HG03460 (cell line): ENCODE results near the gene TSN.
"Not testable (repeated sequence)": the region's sequence is repeated elsewhere in the genome, so short reads cannot be mapped to it uniquely, and the experiment has no call there.

Experiments
- ATAC-seq: cut with Tn5 transposase; IDR thresholded peaks from one replicate; pipeline ENCODE4 v1.9.1; 2021; ENCODE audit not compliant: unreplicated experiment

Gene TSN

DNA sequence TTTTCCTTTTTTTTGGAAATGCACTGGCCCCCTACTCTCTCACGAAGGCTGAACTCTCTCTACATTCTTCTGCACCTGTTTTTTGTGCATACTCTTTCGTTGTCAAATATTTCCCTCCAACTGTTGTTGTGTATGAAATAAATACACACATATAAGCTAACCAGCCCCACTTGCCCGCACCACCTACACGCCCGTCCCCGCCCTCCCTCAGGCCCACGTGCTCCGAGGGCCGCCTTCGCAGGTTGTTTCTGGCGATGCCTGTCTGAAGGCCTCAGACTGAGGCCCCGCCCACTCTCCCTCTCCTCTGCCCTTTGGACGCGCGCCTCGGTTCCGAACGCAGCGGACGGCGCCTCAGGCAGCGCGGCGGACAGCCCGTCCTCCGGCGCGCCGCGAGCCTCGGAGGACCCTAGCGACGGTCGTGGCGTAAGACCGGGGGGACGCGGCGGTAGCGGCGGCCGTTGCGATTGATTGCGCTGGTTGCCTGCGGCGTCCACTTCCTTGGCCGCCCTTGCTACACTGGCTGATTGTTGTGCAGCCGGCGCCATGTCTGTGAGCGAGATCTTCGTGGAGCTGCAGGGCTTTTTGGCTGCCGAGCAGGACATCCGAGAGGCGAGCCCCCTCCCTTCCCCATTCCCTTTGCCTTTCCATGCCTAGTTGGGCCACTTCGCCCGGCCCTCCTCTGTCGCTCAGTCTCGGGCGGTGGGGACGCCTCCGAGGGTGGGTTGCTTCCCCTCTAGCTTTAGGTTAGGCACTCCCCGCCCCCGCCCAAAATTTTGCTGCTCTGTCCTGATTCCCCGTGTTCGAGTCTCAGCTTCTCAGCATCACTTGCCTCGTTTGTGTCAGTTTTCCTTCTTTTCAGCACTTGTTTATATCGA lies at the start of gene TSN:
Gene TSN (plus strand): TSS at position 415 of the 875 bp plus-strand sequence. CDS start 129 bp downstream, at position 544.
- peak; percentile 100 for ATAC-seq

DNA sequence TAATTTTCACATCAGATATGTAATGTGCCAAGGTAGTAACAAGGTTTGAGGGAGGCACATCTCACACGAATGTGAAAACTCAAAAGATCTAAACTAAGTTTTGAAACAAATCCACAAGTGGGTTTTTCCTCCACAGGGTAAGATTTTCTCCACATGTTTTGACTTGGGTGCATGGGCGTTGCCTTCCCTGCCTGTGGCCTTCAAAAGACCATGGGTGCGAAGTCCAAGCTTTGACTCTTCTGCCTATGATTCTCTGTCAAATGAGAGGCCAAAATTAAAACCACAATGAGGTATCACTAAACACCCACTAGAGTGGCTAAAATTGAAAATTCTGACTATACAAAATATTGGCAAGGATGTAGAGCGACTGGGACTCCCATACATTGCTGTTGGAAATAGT lies 49.5 kb upstream of the TSN start:
- ATAC-seq: no peak

DNA sequence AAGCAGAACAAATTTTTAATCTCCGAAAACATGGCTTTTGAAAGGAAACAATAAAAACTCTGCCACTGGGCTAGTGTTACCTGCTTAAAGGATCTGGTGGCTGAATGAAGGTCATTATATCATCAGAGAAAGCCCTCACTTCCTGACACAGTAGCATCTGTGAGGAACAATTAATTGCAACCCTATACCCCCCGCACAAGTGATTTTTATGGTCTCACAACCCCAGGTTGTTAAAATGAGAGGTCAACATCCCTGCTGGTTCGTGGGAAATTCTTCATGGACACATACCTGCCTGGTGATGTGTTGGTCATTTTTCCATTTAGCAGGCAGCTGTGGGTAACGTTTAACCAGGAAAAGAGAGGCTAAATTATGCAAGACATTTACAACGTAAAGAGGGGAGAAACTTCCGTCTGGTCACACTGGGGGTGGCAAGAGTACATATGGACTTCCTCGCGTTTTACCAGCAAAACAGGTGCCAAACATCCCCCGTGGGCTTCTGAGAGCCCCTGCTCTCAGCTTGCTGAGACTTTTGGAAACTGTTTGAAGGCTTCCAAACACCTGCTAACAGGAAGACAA lies 48.0 kb upstream of the TSN start:
- no peak for ATAC-seq

DNA sequence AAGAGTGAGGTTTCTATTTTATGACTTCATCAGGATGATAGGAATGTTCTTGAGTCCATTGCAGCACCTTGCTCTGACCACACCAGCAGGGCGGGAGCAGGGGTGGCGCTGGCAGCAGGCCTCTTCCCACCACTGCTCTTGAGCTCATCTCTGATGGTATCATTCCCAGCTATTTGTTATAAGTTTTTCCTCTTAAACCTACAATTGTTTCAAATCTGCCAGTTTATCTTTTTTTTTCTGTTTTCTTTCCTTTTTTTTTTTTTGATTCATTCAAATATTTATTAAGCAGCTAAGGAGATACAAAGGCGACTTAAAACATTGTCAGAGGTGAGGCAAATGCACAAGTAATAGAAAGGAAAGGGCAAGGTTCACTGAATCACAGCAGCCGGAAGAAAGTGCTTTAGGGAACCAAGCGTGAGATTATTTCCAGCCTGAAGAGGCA lies 47.5 kb upstream of the TSN start:
- ATAC-seq: no peak

DNA sequence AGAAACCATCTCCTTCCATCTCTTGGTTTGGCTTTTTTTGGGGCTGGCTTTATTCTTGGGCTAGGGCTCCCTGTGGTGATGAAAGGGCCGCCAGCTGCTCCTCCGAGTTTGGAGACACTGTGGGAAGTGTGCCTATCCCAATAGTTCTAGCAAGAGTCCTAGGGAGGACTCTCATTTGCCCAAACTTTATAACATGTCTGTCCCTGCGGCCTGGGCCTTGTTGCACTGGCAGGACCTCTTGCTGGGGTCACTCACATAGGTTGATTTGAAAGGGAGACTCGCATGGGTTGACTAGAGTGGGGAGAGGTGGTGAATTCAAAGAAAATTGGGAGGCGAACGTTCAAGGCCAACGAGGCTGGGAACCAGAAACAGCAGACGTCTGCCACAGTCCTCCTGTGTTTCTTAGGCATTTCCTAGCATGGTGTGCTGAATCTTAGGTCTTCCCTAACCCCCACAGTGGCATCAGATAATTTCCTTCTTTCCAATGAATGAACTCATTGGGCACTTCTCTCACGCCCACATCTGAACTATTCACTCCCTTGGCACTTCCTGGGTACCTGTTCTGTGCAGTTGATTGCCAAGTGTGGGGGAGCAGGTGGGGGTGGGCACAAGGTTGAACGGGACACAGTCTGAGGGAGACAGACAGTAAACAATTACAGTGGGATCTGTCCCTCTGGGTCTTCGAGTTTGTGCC lies 45.5 kb upstream of the TSN start:
- ATAC-seq: no peak

DNA sequence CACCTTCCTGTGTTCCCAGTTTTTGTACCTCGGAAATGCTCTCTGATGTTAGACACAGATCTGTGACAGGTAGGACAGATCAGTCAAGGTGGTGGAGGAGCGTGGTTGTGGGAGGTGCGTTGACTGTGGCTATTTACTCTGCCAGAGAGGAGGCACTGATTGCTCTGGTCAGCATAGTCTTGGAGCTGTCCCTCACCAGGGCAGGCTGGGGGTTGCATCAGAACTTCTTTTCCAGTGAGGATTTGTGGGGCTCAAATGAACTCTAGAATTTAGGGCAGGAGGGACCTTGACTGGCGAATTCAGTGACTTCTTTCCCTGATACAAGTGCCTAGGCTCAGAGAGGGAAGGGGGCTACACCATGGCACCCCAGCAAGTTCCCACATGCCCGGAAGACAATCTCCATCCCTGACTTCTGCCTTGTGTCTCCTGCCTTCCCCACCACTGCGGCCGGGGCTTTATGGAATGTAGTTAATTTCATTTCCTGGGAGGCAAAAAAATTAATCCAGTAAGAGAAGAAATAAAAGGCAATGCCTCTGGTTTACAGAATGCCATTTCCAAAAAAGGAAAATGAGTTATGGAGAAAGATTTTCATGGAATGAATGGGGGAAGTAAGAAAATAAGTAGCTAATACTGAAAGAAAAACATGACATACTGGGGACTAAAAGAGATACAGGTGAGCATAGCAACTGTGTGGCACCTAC lies 44.8 kb upstream of the TSN start:
- ATAC-seq: no peak

DNA sequence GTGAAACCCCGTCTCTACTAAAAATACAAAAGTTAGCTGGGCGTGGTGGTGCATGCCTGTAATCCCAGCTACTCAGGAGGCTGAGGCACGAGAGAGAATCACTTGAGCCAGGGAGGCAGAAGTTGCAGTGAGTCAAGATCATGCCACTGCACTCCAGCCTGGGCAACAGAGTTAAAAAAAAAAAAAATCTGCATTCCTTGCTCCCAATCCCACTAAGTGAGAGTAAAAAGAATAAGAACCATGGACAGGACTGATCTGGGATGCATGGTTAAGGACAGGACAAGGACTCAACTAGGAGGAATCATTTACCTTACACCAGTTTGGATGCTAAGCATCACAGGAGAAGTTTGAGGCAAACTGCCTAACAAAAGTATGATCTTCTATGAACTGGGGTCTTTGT lies 44.0 kb upstream of the TSN start:
- not testable (repeated sequence) for ATAC-seq

DNA sequence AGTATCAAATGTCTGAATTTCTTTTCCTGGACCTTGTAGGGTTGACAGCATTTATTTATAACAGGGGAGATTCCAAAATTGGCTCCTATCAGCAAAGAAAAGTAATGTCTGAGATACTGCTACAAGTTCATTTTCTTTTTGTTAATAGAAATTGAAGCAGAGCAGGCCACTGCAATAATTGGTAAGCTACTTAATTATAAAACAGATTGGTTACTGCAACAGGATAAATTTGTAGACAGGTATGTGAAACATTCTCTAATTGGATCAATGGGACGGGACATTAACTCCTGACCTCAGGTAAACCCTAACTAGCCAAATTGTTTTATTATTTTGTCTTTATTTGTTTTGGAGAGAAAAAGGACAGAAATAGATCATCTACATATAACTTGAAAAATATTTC lies 39.3 kb upstream of the TSN start:
- no peak for ATAC-seq

DNA sequence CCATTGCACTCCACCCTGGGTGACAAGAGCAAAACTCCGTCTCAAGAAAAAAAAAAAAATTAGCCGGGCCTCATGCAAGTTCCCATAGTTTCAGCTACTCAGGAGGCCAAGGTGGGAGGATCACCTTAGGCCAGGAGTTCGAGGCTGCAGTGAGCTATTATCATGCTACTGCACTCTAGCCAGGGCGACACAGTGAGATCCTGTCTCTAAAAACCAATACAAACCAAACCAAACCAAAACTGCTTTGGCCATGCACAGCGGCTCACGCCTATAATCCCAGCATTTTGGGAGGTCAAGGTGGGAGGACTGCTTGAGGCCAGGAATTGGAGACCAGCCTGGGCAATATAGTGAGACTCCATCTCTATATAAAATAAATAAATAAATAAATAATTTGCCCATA lies 37.9 kb upstream of the TSN start:
- ATAC-seq: no peak

DNA sequence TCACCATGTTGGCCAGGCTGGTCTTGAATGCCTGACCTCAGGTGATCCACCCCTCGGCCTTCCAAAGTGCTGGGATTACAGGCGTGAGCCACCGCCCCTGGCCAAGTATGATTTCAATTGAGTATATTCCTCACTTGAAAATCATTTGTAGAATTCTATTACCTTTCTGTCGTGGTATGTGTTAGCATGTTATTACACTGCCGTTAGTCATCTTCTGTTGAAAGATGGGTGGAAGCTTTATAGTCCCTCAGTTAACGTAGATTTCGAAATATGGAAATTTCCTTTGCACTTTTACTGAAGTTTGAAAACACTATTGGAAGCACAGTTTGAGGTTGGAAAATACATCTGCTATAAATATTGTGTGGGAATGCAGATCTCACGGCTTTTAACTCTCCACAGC lies 33.5 kb upstream of the TSN start:
- no peak for ATAC-seq

DNA sequence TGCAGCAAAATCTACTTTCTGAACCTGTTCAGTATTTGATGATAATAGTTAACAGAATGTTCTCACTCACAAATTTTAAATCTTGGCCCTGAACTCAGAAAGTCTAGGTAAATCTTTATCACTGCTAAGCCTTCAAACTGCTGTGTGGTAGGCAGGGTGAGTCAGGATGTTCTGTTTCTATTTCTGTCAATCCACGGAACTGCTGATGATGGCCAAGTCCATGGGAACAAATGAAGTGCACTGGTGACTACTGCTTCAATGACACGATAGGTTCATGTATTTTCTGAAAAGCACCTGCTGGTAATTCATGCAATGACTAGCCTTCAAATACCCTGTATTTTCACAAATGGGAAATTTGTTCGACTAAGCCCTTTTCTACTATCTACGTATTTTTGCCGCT lies 33.0 kb upstream of the TSN start:
- ATAC-seq: no peak

DNA sequence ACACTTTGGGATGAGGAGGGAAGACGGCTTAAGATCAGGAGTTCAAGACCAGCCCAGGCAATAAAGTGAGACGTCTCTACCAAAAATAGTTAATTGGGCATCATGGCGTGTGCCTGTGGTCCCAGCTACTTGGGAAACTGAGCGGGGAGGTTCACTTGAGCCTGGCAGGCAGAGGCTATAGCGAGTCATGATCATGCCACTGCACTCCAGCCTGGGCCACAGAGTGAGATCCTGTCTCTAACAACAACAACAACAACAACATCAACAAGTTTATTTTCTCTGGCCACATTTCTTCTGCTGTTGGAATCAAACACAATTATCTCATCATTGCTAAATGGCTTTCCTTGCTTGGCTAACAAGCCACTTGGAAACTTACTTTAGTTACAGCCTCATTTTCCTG lies 32.1 kb upstream of the TSN start:
- no peak for ATAC-seq

DNA sequence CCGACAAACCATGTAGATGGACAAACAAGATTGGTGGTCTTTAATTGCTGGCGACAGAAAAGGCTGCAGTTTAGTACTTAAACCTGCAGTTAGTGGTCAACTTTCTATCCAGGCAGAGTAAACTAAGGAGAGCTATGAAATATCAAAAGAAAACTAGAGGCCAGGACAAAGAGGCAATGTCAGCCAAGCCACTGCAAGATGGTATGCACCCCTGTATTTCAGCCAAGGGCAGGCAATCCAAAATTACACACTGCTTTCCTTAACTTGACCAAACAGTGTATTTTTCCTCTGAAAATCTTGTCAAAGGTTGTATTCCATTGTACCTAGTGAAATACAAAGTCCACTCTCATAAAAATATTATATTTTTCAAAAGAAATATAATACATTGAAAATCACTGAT lies 28.1 kb upstream of the TSN start:
- ATAC-seq: no peak

DNA sequence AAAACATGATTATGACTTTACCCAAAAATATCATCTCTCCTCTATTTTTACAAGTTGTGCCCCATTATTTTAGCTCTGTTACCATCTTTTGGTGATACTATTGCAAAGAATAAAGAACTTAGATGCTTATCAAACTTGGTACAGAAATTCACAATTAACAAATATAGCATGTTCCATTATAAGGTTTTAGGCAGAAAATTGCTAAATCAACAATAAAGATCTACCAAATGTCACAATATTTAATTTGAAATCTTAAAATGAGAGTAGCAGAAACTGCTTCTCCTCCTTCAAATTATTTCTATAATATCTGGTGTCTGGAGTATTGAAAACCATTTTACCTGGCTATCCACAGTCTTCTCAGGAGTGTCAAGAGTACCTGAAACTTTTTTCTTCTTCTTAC lies 27.5 kb upstream of the TSN start:
- no peak for ATAC-seq

DNA sequence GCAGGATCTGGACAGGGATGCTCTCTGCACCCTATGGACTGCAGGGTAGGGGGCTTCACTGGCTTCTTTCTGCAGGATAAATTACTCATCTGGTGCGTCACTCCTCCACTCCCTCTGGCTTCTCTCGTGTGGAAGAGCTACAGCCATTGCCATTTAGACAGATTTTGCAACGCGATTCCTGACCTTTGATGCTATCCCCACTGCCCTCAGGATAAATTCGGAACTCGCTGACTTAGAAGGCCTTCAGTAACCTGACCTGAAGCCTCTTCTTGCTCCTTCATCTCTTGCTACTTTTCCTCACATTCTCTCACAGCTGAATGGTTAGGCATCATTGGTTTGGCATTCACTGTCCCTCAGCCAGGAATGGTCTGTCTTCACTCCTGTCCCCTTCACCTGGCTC lies 24.1 kb upstream of the TSN start:
- no peak for ATAC-seq

DNA sequence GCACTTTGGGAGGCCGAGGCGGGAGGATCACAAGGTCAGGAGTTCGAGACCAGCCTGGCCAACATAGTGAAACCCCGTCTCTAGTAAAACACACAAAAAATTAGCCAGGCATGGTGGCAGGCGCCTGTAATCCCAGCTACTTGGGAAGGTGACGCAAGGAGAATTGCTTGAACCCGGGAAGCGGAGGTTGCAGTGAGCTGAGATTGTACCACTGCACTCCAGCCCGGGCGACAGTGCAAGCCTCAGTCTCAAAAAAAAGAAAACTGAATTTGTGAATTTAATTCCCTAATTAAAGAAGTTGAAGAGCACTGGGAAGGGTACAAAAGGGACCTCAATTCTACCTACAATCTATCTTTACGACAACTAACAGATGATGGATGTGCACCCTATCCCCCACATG lies 20.9 kb upstream of the TSN start:
- not testable (repeated sequence) for ATAC-seq

DNA sequence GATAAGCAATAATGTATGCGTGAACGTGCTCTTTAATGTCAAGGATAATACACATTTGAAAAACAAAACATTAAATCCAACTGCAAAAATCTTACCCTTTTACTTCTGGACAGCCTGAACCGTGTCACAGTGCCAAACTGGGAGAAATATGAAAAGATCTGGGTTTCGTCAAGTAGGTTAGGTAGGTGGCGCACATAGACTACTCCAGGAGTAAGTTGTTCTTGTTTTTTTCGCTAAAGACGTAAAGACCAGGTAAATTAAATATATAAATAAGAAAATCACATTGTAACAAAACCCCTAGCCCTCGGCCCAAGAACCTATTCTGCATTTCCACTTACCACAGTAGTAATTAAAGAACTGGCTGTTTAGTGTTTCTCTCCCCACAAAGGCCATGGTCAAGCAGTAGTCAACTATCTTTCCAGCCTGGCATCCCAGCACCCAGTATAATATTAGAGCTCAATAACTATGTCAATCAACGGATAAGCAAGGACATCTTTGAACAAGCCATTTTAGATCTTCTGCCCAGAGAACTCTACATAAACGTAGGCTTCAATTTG lies 19.9 kb upstream of the TSN start:
- ATAC-seq: no peak

DNA sequence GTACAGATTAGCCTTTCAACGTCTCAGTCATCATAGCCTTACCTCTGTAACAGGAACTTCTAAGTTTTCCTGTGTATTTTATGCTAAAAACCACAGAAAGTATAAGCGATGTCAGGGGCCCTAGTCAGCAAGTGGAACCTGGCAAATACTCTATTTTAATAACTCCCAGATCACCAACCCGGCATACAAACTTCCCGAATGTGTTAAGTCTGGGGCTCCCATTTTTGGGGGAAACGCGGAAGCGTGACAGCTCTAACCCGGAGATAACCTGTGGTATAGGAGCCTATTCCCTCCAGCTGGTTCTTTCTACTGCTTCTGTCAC lies 19.4 kb upstream of the TSN start:
- no peak for ATAC-seq

DNA sequence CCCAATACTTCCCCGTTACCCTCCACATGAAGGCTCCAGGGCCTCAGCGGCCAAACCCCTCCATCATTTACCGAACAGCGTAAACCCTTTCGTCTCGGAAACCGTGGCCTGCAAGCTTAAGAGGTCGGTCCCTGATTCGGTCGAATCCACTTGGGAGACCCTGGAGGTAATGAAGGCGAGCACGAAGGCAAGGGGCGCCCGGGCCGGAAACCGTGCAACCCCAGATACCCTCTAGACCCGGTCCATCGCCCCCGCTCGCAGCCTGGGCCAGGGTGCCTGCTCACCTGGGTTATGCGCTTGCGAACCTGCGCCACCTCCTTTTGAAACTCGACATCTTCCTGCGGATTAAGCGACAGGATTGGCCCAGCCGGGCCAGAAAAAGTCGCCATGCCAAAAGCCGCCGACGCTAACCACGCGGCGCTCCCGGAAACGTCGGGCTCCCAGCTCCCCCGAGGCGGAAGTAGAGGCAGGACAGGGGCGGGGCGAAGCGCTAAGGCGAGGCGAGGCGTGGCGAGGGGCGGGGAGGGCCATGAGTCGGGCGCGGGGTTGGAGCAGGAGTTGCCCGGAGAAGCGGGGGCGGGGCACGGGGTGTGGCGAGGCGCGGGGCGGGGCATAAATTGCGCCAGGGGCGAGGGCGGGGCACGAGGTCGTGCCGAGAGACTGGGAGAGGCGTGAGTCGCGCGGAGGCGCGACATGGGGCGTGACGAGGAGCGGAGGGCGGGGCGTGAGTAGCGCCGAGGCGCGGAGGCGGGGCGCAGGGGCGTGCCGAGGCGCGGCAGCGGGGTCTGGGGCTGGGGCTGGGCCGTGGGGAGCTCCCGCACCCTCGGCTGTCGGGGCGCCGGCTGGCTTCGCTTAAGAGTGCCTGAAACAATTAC lies 18.8 kb upstream of the TSN start, which contains the start of gene NIFK:
Gene NIFK (minus strand): TSS at position 414 of the 875 bp plus-strand sequence. CDS start 25 bp downstream, at position 389.
- peak; percentile 93 for ATAC-seq

DNA sequence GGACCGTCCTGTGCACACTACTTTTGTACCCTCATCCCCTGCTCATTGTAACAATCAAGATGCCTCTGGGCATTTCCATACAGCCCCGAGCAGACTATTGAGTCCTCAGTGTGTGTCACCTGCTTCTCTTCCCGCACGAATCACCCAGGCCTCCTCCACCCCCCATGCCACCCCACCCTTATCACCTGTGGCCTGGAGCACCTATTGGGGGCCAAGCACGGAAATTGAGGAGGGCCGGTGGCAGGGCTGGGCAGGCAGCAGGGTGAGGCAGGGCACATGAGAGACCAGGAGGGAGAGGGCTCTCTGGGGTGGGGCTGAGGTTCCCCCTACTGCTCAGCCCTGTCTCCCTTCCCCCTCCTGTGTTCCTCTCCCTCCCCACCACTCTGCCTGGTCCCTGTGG lies 14.5 kb upstream of the TSN start:
- ATAC-seq: no peak
